ENCODE data around the gene CTSL.
"Not testable (repeated sequence)": the region's sequence is repeated elsewhere in the genome, so short reads cannot be mapped to it uniquely, and the experiment has no call there.

CTSL gene

GRCh38 chr9:87748881-87749280, 23.0 kb downstream of the CTSL start:
- H3K4me1 ChIP-seq (ENCODE audit: insufficient read depth, low read length) = no peaks in the 10 kb centered on the region
- no peak overlapping the region for H3K27ac ChIP-seq (ENCODE audit: low read depth, low read length)

DNA sequence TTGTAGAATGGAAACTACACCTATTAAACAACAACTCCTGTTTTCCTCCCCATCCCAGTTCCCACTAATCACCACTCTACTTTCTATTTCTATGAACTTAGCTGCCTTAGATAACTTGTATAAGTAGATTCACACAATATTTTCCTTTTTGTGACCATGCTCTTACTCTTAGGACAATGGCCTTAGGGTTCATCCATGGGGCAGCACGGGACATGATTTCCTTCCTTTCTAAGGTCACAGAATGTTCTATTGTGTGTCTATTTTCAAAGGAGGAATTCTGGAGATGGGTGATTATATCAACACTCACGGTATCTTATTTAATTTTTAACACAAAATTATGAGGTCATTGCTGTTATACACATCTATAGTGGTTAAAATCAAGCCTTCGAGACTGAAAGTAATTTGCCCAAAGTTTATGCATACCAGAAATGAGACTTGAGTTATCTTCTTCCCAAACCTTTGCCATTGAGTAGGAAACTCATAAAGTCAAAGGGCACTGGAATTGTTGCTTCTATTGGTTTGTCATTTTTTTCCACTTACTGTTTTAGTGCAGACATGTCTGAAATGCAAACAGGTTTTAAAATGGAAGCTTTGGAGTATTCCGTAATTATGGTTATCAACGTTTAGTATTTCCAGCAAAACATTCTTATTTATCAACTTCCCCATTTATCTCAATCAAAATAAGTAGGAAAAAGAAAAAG, 23.6 kb downstream of the CTSL start:
- no peaks in the 10 kb centered on the region for H3K36me3 ChIP-seq (ENCODE audit: insufficient read depth, low read length)
- no peak overlapping the region for H3K27ac ChIP-seq (ENCODE audit: low read depth, low read length)
- no peak overlapping the region for H3K4me3 ChIP-seq (ENCODE audit: low read depth in 1 of 2, low read length in 2 of 2)
- H3K9ac ChIP-seq (ENCODE audit: low read length) = no peak overlapping the region
- no peaks in the 10 kb centered on the region for H3K4me1 ChIP-seq (ENCODE audit: insufficient read depth, low read length)
- no peaks in the 10 kb centered on the region for H3K27me3 ChIP-seq (ENCODE audit: control insufficient read depth in 1 of 2, insufficient read depth in 2 of 2, low read length in 2 of 2)
- no peaks in the 10 kb centered on the region for H3K9me3 ChIP-seq (ENCODE audit: low read length)

More at GRCh38 chr9:87748881-87749280, 23.0 kb downstream of the CTSL start:
- Histone ChIP-seq H3K4me3 (ENCODE audit: low read depth in 1 of 2, low read length in 2 of 2) (no peak overlapping the region), H3K27me3 (ENCODE audit: control insufficient read depth in 1 of 2, insufficient read depth in 2 of 2, low read length in 2 of 2) (no peaks in the 10 kb centered on the region), H3K9ac (ENCODE audit: low read length) (no peak overlapping the region), H3K9me3 (ENCODE audit: low read length) (no peaks in the 10 kb centered on the region), H3K36me3 (ENCODE audit: insufficient read depth, low read length) (no peaks in the 10 kb centered on the region)

DNA sequence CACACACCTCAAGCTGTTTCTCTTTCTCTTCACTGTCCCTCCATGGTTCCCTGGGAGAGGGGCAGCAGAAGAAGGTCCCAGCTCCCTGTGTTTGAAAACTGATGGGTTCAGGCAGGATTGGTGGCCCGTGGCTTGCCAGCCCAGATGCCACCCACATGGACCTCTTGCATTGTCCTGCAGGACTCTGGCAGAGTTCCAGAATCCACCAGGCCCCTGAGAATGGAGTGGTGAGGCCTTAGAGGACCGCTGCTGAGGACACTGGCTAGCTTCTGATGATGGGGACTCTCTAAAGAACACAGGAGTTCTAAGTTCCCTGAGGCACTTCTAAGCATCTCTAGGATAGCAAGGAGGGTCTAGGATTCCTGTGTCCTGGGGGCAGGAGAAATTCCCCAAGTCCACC, 24.8 kb downstream of the CTSL start:
- Histone ChIP-seq H3K27ac (ENCODE audit: low read depth, low read length) (no peak overlapping the region), H3K4me1 (ENCODE audit: insufficient read depth, low read length) (no peaks in the 10 kb centered on the region), H3K27me3 (ENCODE audit: control insufficient read depth in 1 of 2, insufficient read depth in 2 of 2, low read length in 2 of 2) (no peaks in the 10 kb centered on the region), H3K9me3 (ENCODE audit: low read length) (no peaks in the 10 kb centered on the region), H3K36me3 (ENCODE audit: insufficient read depth, low read length) (no peaks in the 10 kb centered on the region), H3K9ac (ENCODE audit: low read length) (no peak overlapping the region), H3K4me3 (ENCODE audit: low read depth in 1 of 2, low read length in 2 of 2) (no peak overlapping the region)

GRCh38 chr9:87751423-87751822, 25.5 kb downstream of the CTSL start:
- Histone ChIP-seq H3K36me3 (ENCODE audit: insufficient read depth, low read length) (no peaks in the 10 kb centered on the region), H3K27ac (ENCODE audit: low read depth, low read length) (no peak overlapping the region), H3K9ac (ENCODE audit: low read length) (no peak overlapping the region)

DNA sequence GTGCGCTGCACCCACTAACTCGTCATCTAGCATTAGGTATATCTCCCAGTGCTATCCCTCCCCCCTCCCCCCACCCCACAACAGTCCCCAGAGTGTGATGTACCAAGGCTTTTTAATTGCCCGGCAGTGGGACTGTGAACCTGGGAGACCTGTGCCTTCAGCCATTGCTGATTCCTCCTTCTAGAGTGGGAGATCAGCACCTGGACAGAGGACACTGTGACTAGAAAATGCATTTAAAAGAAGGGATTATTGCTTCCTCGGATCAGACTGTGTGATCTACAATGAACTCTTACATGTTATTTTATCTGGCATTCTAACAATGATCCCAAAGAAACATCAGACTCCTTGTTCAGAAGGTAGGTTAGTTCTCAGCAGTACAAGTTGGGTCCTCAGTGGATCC, 25.9 kb downstream of the CTSL start:
- no peaks in the 10 kb centered on the region for H3K9me3 ChIP-seq (ENCODE audit: low read length)
- H3K36me3 ChIP-seq (ENCODE audit: insufficient read depth, low read length) = no peaks in the 10 kb centered on the region
- no peaks in the 10 kb centered on the region for H3K27me3 ChIP-seq (ENCODE audit: control insufficient read depth in 1 of 2, insufficient read depth in 2 of 2, low read length in 2 of 2)
- no peak overlapping the region for H3K27ac ChIP-seq (ENCODE audit: low read depth, low read length)
- H3K9ac ChIP-seq (ENCODE audit: low read length) = no peak overlapping the region
- H3K4me1 ChIP-seq (ENCODE audit: insufficient read depth, low read length) = no peaks in the 10 kb centered on the region
- no peak overlapping the region for H3K4me3 ChIP-seq (ENCODE audit: low read depth in 1 of 2, low read length in 2 of 2)

More at GRCh38 chr9:87751423-87751822, 25.5 kb downstream of the CTSL start:
- Histone ChIP-seq H3K4me3 (ENCODE audit: low read depth in 1 of 2, low read length in 2 of 2) (no peak overlapping the region), H3K9me3 (ENCODE audit: low read length) (no peaks in the 10 kb centered on the region), H3K27me3 (ENCODE audit: control insufficient read depth in 1 of 2, insufficient read depth in 2 of 2, low read length in 2 of 2) (no peaks in the 10 kb centered on the region), H3K4me1 (ENCODE audit: insufficient read depth, low read length) (no peaks in the 10 kb centered on the region)

- no peak overlapping the region for H3K9ac ChIP-seq (ENCODE audit: low read length)
- H3K36me3 ChIP-seq (ENCODE audit: insufficient read depth, low read length) = no peaks in the 10 kb centered on the region
- no peak overlapping the region for H3K4me3 ChIP-seq (ENCODE audit: low read depth in 1 of 2, low read length in 2 of 2)
- no peaks in the 10 kb centered on the region for H3K4me1 ChIP-seq (ENCODE audit: insufficient read depth, low read length)
- H3K27ac ChIP-seq (ENCODE audit: low read depth, low read length) = no peak overlapping the region
- no peaks in the 10 kb centered on the region for H3K27me3 ChIP-seq (ENCODE audit: control insufficient read depth in 1 of 2, insufficient read depth in 2 of 2, low read length in 2 of 2)
- no peaks in the 10 kb centered on the region for H3K9me3 ChIP-seq (ENCODE audit: low read length)
Observed at GRCh38 chr9:87753313-87753712, 27.4 kb downstream of the CTSL start.

- not testable (repeated sequence) for H3K27ac ChIP-seq (ENCODE audit: low read depth, low read length); H3K9ac ChIP-seq (ENCODE audit: low read length); H3K36me3 ChIP-seq (ENCODE audit: insufficient read depth, low read length); H3K27me3 ChIP-seq (ENCODE audit: control insufficient read depth in 1 of 2, insufficient read depth in 2 of 2, low read length in 2 of 2); H3K4me3 ChIP-seq (ENCODE audit: low read depth in 1 of 2, low read length in 2 of 2); H3K9me3 ChIP-seq (ENCODE audit: low read length); H3K4me1 ChIP-seq (ENCODE audit: insufficient read depth, low read length)
Observed at GRCh38 chr9:87758330-87758729, 32.4 kb downstream of the CTSL start.

GRCh38 chr9:87759980-87760379, 34.1 kb downstream of the CTSL start:
- not testable (repeated sequence) for H3K4me3 ChIP-seq (ENCODE audit: low read depth in 1 of 2, low read length in 2 of 2); H3K27me3 ChIP-seq (ENCODE audit: control insufficient read depth in 1 of 2, insufficient read depth in 2 of 2, low read length in 2 of 2); H3K36me3 ChIP-seq (ENCODE audit: insufficient read depth, low read length); H3K9ac ChIP-seq (ENCODE audit: low read length); H3K27ac ChIP-seq (ENCODE audit: low read depth, low read length); H3K4me1 ChIP-seq (ENCODE audit: insufficient read depth, low read length); H3K9me3 ChIP-seq (ENCODE audit: low read length)

- Histone ChIP-seq H3K9me3 (ENCODE audit: low read length) (no peaks in the 10 kb centered on the region), H3K27ac (ENCODE audit: low read depth, low read length) (no peak overlapping the region), H3K4me1 (ENCODE audit: insufficient read depth, low read length) (no peaks in the 10 kb centered on the region), H3K27me3 (ENCODE audit: control insufficient read depth in 1 of 2, insufficient read depth in 2 of 2, low read length in 2 of 2) (no peaks in the 10 kb centered on the region), H3K4me3 (ENCODE audit: low read depth in 1 of 2, low read length in 2 of 2) (no peak overlapping the region), H3K9ac (ENCODE audit: low read length) (no peak overlapping the region), H3K36me3 (ENCODE audit: insufficient read depth, low read length) (no peaks in the 10 kb centered on the region)
Observed at GRCh38 chr9:87760529-87760928, 34.6 kb downstream of the CTSL start.

DNA sequence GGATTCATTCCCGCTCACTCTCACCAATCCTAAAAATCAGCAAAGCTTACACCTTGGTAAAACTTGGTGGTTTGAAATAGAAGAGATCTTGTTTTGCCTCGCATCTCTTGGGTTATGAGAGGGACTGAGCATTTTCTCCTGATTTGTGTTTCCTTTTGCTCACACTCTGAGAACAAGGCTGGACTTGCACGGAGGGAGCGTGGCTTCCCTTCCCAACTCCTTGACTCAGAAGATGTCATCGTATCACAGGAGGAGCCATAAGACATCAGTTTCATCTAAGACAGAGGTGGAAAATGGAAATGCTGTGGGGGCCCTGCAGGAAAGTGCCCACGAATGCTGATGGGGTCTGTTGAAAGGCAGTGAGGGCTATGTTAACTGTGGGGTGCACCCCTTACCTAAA, 37.4 kb downstream of the CTSL start:
- H3K27me3 ChIP-seq (ENCODE audit: control insufficient read depth in 1 of 2, insufficient read depth in 2 of 2, low read length in 2 of 2) = no peaks in the 10 kb centered on the region

DNA sequence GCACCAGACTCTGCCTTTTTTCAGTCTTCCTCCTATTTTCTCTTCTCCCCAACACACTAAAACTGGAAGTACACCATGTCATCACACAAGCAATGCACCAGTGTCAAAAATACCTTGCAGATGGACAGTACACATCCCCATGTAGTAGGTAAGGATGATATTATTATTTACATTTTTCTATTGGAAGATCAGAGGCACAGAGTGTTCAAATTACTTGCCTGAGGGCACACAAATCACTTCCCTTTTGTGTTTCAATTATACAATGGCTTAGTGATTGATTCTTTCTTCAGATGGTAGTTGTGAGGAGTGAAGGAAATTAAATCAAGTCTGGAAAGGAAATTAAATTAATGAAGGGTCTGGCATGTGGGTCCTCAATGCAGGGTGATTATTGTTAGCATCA, 39.6 kb downstream of the CTSL start:
- Histone ChIP-seq H3K4me1 (ENCODE audit: insufficient read depth, low read length) (no peaks in the 10 kb centered on the region), H3K27me3 (ENCODE audit: control insufficient read depth in 1 of 2, insufficient read depth in 2 of 2, low read length in 2 of 2) (no peaks in the 10 kb centered on the region), H3K9me3 (ENCODE audit: low read length) (no peaks in the 10 kb centered on the region), H3K9ac (ENCODE audit: low read length) (no peak overlapping the region), H3K36me3 (ENCODE audit: insufficient read depth, low read length) (no peaks in the 10 kb centered on the region), H3K4me3 (ENCODE audit: low read depth in 1 of 2, low read length in 2 of 2) (no peak overlapping the region), H3K27ac (ENCODE audit: low read depth, low read length) (no peak overlapping the region)

More for the DNA sequence above, 37.4 kb downstream of the CTSL start:
- H3K4me1 ChIP-seq (ENCODE audit: insufficient read depth, low read length) = no peaks in the 10 kb centered on the region
- no peak overlapping the region for H3K9ac ChIP-seq (ENCODE audit: low read length)
- H3K27ac ChIP-seq (ENCODE audit: low read depth, low read length) = no peak overlapping the region
- no peaks in the 10 kb centered on the region for H3K36me3 ChIP-seq (ENCODE audit: insufficient read depth, low read length)
- H3K4me3 ChIP-seq (ENCODE audit: low read depth in 1 of 2, low read length in 2 of 2) = no peak overlapping the region
- H3K9me3 ChIP-seq (ENCODE audit: low read length) = no peaks in the 10 kb centered on the region

GRCh38 chr9:87766697-87767096, 40.8 kb downstream of the CTSL start:
- Histone ChIP-seq H3K27ac (ENCODE audit: low read depth, low read length) (no peak overlapping the region), H3K4me3 (ENCODE audit: low read depth in 1 of 2, low read length in 2 of 2) (no peak overlapping the region), H3K4me1 (ENCODE audit: insufficient read depth, low read length) (no peaks in the 10 kb centered on the region), H3K36me3 (ENCODE audit: insufficient read depth, low read length) (no peaks in the 10 kb centered on the region), H3K9me3 (ENCODE audit: low read length) (no peaks in the 10 kb centered on the region), H3K27me3 (ENCODE audit: control insufficient read depth in 1 of 2, insufficient read depth in 2 of 2, low read length in 2 of 2) (peaks cover 0 to 3% of the 10 kb centered on the region in 2 donors), H3K9ac (ENCODE audit: low read length) (no peak overlapping the region)

Data from muscle layer of colon (tissue), 2 donors.